HCT116 (cell line): Measurements from ENCODE around the gene ZFP1. TPM values are rescaled to one million over a fixed set of nuclear protein-coding genes. Genes with fewer than 3 reads are reported as not detected.

Source experiments
- ATAC-seq: fragments of 200-7000 bp; cut with Tn5 transposase; 2 replicates; pipeline ENCODE4 v1.9.1; 2020; ENCODE audit warnings: mild to moderate bottlenecking, moderate library complexity
- BruUV-seq: library from RNA; stranded (reverse); fragments of 400-500 nt; replicated peaks from 2 replicates; lab custom pipeline; 2021; lab: Mats Ljungman, UMichigan
- CTCF ChIA-PET: fragments of 300-600 bp; sonication (Branson Sonifier 250); formaldehyde crosslinking; loops from one replicate; lab custom pipeline; 2021; ENCODE audit warnings: antibody characterized with exemption; lab: Charles Lee
- POLR2A ChIA-PET: fragments of 300-600, 350-600 bp; sonication (Branson Sonifier 250); formaldehyde crosslinking; loops from one replicate; lab custom pipeline; 2021; ENCODE audit warnings: antibody characterized with exemption; lab: Charles Lee
- RAD21 ChIA-PET, 2 experiments: fragments of 300-600 bp; sonication (Branson Sonifier 250); formaldehyde crosslinking; loops; one replicate each; lab custom pipeline; 2023; ENCODE audit warnings: low total read pairs in 2 of 2; ENCODE audit not compliant: uncharacterized antibody in 2 of 2, unreplicated experiment in 2 of 2, low non-redundant PET in 1 of 2; lab: Charles Lee
- DNase-seq: peaks from one replicate; pipeline ENCODE4 v3.0.0-alpha.2; 2010; ENCODE audit warnings: low read depth, low spot score
- H2AFZ ChIP-seq: fragments of 200-600 bp; shearing (Covaris generic), sonication (generic); 2 replicates; pipeline ENCODE4 v1.6.1; 2017; ENCODE audit warnings: low read depth, mixed run types, mixed read lengths, antibody characterized with exemption, low read length; ENCODE audit not compliant: poor library complexity, severe bottlenecking
- H3K27ac ChIP-seq: 2 replicates; pipeline ENCODE4 v1.5.1; 2012; ENCODE audit warnings: low read depth, low read length
- H3K27me3 ChIP-seq: fragments of 200-600 bp; sonication (generic); 2 replicates; pipeline ENCODE4 v1.6.1; 2016; ENCODE audit warnings: mixed run types, low read length, mixed read lengths; ENCODE audit not compliant: insufficient read depth
- H3K36me3 ChIP-seq, 2 experiments: fragments of 200-500 bp in 1 of 2; fragments of 200-600 bp in 1 of 2; sonication (Bioruptor generic) in 1 of 2; sonication (generic) in 1 of 2; 2 replicates each; pipeline versions ENCODE4 v1.5.1 to v1.6.1; 2014 to 2016; ENCODE audit warnings: low read length in 2 of 2, inconsistent platforms in 1 of 2, mixed read lengths in 1 of 2, mixed run types in 1 of 2; ENCODE audit not compliant: insufficient read depth in 2 of 2, control insufficient read depth in 1 of 2
- H3K4me1 ChIP-seq, 2 experiments: fragments of 200-600 bp in 1 of 2; sonication (generic) in 1 of 2; 2 replicates each; pipeline versions ENCODE4 v1.5.1 to v1.6.1; 2012 to 2017; ENCODE audit warnings: low read length in 2 of 2, inconsistent platforms in 1 of 2, mild to moderate bottlenecking in 1 of 2, mixed read lengths in 1 of 2, mixed run types in 1 of 2, moderate library complexity in 1 of 2; ENCODE audit not compliant: insufficient read depth in 2 of 2, control insufficient read depth in 1 of 2
- H3K4me2 ChIP-seq: fragments of 200-600 bp; sonication (generic); 2 replicates; pipeline ENCODE4 v1.6.1; 2017; ENCODE audit warnings: mixed run types, low read length, mixed read lengths
- H3K4me3 ChIP-seq, 2 experiments: fragments of 200-600 bp in 1 of 2; sonication (generic) in 1 of 2; replicated peaks in 1 of 2; 2 replicates each; pipeline ENCODE4 v1.5.1; 2011 to 2016; ENCODE audit warnings: low read length in 2 of 2, control low read depth in 1 of 2, low read depth in 1 of 2, mild to moderate bottlenecking in 1 of 2, mixed read lengths in 1 of 2, mixed run types in 1 of 2
- H3K79me2 ChIP-seq: fragments of 200-600 bp; sonication (generic); 2 replicates; pipeline ENCODE4 v1.6.1; 2017; ENCODE audit warnings: mild to moderate bottlenecking, mixed run types, low read length, moderate library complexity, mixed read lengths; ENCODE audit not compliant: insufficient read depth
- H3K9ac ChIP-seq: fragments of 200-600 bp; sonication (generic); 2 replicates; pipeline ENCODE4 v1.6.1; 2016; ENCODE audit warnings: low read length, mixed read lengths
- H3K9me2 ChIP-seq: fragments of 200-600 bp; sonication (generic), shearing (Covaris generic); 2 replicates; pipeline ENCODE4 v1.6.1; 2017; ENCODE audit warnings: mixed run types, mild to moderate bottlenecking, moderate library complexity; ENCODE audit not compliant: insufficient read depth
- H3K9me3 ChIP-seq, 2 experiments: fragments of 200-500 bp in 1 of 2; fragments of 200-600 bp in 1 of 2; sonication (Bioruptor generic) in 1 of 2; sonication (generic) in 1 of 2; 2 replicates each; pipeline ENCODE4 v1.6.1; 2014 to 2017; ENCODE audit warnings: low read length in 2 of 2, mixed read lengths in 2 of 2, inconsistent platforms in 1 of 2, low read depth in 1 of 2, mild to moderate bottlenecking in 1 of 2, mixed run types in 1 of 2, moderate library complexity in 1 of 2; ENCODE audit not compliant: control insufficient read depth in 1 of 2, insufficient read depth in 1 of 2
- H4K20me1 ChIP-seq: fragments of 200-600 bp; sonication (generic), shearing (Covaris generic); 2 replicates; pipeline ENCODE4 v1.6.1; 2017; ENCODE audit warnings: mixed run types, mild to moderate bottlenecking, moderate library complexity; ENCODE audit not compliant: insufficient read depth
- CBX3 ChIP-seq: IDR thresholded peaks from 2 replicates; pipeline ENCODE4 v1.6.1; 2012; ENCODE audit warnings: low read depth
- EGR1 ChIP-seq: IDR thresholded peaks from 2 replicates; pipeline ENCODE4 v1.6.1; 2012; ENCODE audit warnings: low read depth
- ELF1 ChIP-seq: IDR thresholded peaks from 2 replicates; pipeline ENCODE4 v1.6.1; 2012; ENCODE audit warnings: low read depth, borderline replicate concordance
- EZH2phosphoT487 ChIP-seq: fragments of 200-600 bp; IDR thresholded peaks from 2 replicates; pipeline ENCODE4 v1.6.1; 2018; ENCODE audit warnings: antibody characterized with exemption, borderline replicate concordance
- POLR2AphosphoS5 ChIP-seq: IDR thresholded peaks from 2 replicates; pipeline ENCODE4 v1.6.1; 2011; ENCODE audit warnings: mild to moderate bottlenecking, low read depth, low read length, moderate library complexity
- SRF ChIP-seq: IDR thresholded peaks from 2 replicates; pipeline ENCODE4 v1.6.1; 2012; ENCODE audit warnings: low read depth
- ZNF274 ChIP-seq: fragments of 200-500 bp; sonication (Bioruptor generic); IDR thresholded peaks from 2 replicates; pipeline ENCODE4 v1.6.1; 2014; ENCODE audit warnings: mild to moderate bottlenecking, low read depth, low read length, inconsistent platforms
- intact Hi-C: fragments of 100-400 bp; cut with micrococcal nuclease; formaldehyde crosslinking; loops from 2 replicates; pipeline ENCODE4 v1.10.0; 2022
- total RNA-seq: library from RNA; stranded (reverse); gene quantifications from one replicate; pipeline ENCODE4 v1.2.1, GENCODE V29; 2021; ENCODE audit not compliant: unreplicated experiment
- TF ChIP-seq, protein P1 (sequence below): IDR thresholded peaks from 2 replicates; pipeline ENCODE4 v1.6.1; 2011; ENCODE audit warnings: mild to moderate bottlenecking, low read length, moderate library complexity; ENCODE audit not compliant: insufficient replicate concordance; ENCODE audit errors: extremely low read depth

Gene ZFP1
- total RNA-seq, 1 experiment from 2014 or later, result 12.8 TPM

DNA sequence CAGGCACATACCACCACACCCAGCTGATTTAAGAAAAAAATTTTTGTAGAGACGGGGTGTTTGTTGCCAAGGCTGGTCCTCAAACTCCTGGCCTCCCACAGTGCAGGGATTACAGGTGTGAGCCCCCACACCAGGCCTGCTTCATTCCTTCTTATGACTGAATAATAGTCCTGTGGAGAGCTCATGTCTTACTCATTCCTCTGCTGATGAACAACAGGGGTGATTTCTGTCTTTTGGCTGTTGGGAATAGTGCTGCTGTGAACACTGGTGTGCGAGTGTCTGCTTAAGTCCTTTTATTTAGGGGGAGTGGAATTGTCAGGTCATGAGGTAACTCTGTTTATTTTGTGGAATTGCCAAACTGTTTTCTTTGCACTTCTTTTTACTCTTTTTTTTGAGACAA, 67.8 kb downstream of the ZFP1 start:
- H3K4me3 ChIP-seq, result no peak overlapping the region
- H3K4me2 ChIP-seq, result no peak overlapping the region
- no peaks in the 10 kb centered on the region for H3K27me3 ChIP-seq
- no peaks in the 10 kb centered on the region for H3K9me2 ChIP-seq
- no peak for DNase-seq
- no TSS peak for BruUV-seq
- no peak overlapping the region for H2AFZ ChIP-seq
- no peaks in the 10 kb centered on the region for H3K9me3 ChIP-seq
- H4K20me1 ChIP-seq, result no peaks in the 10 kb centered on the region
- ATAC-seq, result no peak
- no peaks in the 10 kb centered on the region for H3K36me3 ChIP-seq
- H3K4me1 ChIP-seq, result no peaks in the 10 kb centered on the region
- H3K79me2 ChIP-seq, result no peaks in the 10 kb centered on the region
- no peak overlapping the region for H3K27ac ChIP-seq
- ChIA-PET RAD21 (no interaction called here), POLR2A (no interaction called here), CTCF (interaction anchor here (1.1 kb wide), 1 partner anchor 169 kb away, joined by 4 read pairs; no protein-coding TSS in a partner anchor)
- TF ChIP-seq SRF, result no peak
- no peak for TF ChIP-seq ELF1
- TF ChIP-seq ZNF274, result no peak
- TF ChIP-seq, protein P1, sequence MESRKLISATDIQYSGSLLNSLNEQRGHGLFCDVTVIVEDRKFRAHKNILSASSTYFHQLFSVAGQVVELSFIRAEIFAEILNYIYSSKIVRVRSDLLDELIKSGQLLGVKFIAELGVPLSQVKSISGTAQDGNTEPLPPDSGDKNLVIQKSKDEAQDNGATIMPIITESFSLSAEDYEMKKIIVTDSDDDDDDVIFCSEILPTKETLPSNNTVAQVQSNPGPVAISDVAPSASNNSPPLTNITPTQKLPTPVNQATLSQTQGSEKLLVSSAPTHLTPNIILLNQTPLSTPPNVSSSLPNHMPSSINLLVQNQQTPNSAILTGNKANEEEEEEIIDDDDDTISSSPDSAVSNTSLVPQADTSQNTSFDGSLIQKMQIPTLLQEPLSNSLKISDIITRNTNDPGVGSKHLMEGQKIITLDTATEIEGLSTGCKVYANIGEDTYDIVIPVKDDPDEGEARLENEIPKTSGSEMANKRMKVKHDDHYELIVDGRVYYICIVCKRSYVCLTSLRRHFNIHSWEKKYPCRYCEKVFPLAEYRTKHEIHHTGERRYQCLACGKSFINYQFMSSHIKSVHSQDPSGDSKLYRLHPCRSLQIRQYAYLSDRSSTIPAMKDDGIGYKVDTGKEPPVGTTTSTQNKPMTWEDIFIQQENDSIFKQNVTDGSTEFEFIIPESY, result no peak
- no peak for TF ChIP-seq EGR1
- TF ChIP-seq EZH2phosphoT487, result no peak
- no peak for TF ChIP-seq CBX3
- TF ChIP-seq POLR2AphosphoS5, result no peak
- intact Hi-C loops, result no loop called here
- H3K9ac ChIP-seq, result no peak overlapping the region

DNA sequence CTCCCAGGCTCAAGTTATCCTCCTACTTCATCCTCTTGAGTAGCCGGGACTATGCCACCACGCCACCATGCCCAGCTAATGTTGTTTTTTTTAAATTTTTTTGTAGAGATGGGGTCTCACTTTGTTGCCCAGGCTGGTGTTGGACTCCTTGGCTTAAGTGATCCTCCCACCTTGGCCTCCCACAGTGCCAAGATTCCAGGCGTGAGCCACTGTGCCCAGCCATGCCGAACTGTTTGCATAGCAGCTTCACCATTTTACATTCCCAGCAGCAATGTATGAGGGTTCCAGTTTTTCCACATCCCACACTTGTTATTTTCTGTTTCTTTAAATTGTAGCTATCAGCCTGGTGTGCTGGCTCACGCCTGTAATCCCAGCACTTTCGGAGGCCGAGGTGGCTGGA, 68.3 kb downstream of the ZFP1 start:
- H2AFZ ChIP-seq, result no peak overlapping the region
- H3K36me3 ChIP-seq, result no peaks in the 10 kb centered on the region
- TF ChIP-seq, protein P1, result no peak
- no peak overlapping the region for H3K4me2 ChIP-seq
- H3K27me3 ChIP-seq, result no peaks in the 10 kb centered on the region
- ATAC-seq (no peak), DNase-seq (no peak)
- H3K9me3 ChIP-seq, result no peaks in the 10 kb centered on the region
- intact Hi-C loops, result no loop called here
- CTCF ChIA-PET, result interaction anchor here (1.1 kb wide), 1 partner anchor 169 kb away, joined by 4 read pairs; no protein-coding TSS in a partner anchor
- no peak overlapping the region for H3K9ac ChIP-seq
- RAD21 ChIA-PET, result no interaction called here
- H3K4me3 ChIP-seq, result no peak overlapping the region
- no peaks in the 10 kb centered on the region for H4K20me1 ChIP-seq
- H3K79me2 ChIP-seq, result no peaks in the 10 kb centered on the region
- POLR2A ChIA-PET, result no interaction called here
- no TSS peak for BruUV-seq
- H3K27ac ChIP-seq, result no peak overlapping the region
- no peaks in the 10 kb centered on the region for H3K4me1 ChIP-seq
- H3K9me2 ChIP-seq, result no peaks in the 10 kb centered on the region
